Limb (tissue), 2 donors: ENCODE results near the gene HDAC4.

Source experiments
- DNase-seq, 2 donors: peaks; one replicate each; pipeline ENCODE4 v3.0.0-alpha.2; 2016; ENCODE audit errors: extremely low spot score in 2 of 2

The HDAC4 gene

GRCh38 chr2:239429473-239430350, 28.9 kb upstream of the HDAC4 start:
- no peak for DNase-seq

GRCh38 chr2:239425631-239426030, 24.8 kb upstream of the HDAC4 start:
- DNase-seq, result no peak

GRCh38 chr2:239424337-239425045, 23.7 kb upstream of the HDAC4 start:
- DNase-seq, result no peak

- DNase-seq, result no peak
Observed at GRCh38 chr2:239423551-239423950, 22.7 kb upstream of the HDAC4 start.

GRCh38 chr2:239421851-239422250, 21.0 kb upstream of the HDAC4 start:
- DNase-seq, result no peak

- no peak for DNase-seq
Observed at GRCh38 chr2:239420082-239420481, 19.3 kb upstream of the HDAC4 start.

GRCh38 chr2:239418918-239419317, 18.1 kb upstream of the HDAC4 start:
- no peak for DNase-seq

GRCh38 chr2:239412905-239413603, 12.2 kb upstream of the HDAC4 start:
- no peak for DNase-seq

- DNase-seq, result no peak
Observed at GRCh38 chr2:239411549-239412319, 10.9 kb upstream of the HDAC4 start.

GRCh38 chr2:239411117-239411516, 10.3 kb upstream of the HDAC4 start:
- no peak for DNase-seq

GRCh38 chr2:239409976-239410375, 9.2 kb upstream of the HDAC4 start:
- no peak for DNase-seq

- DNase-seq, result no peak
Observed at GRCh38 chr2:239407112-239407511, 6.3 kb upstream of the HDAC4 start.

- no peak for DNase-seq
Observed at GRCh38 chr2:239406316-239406995, 5.6 kb upstream of the HDAC4 start.

- no peak for DNase-seq
Observed at GRCh38 chr2:239405071-239405470, 4.3 kb upstream of the HDAC4 start.

- no peak for DNase-seq
Observed at GRCh38 chr2:239402666-239403065, 1.8 kb upstream of the HDAC4 start.

- DNase-seq, result peak in 1 of 2 donors; percentile 38
Observed at GRCh38 chr2:239401881-239402233, 1.0 kb upstream of the HDAC4 start.

GRCh38 chr2:239401067-239401880, 454 bp upstream of the HDAC4 start:
- peak; percentile 99 to 100 for DNase-seq

GRCh38 chr2:239399921-239400595, 762 bp downstream of the HDAC4 start:
- DNase-seq, result peak in 1 of 2 donors; percentile 66

- peak in 1 of 2 donors; percentile 69 for DNase-seq
Observed at GRCh38 chr2:239399433-239399920, 1.3 kb downstream of the HDAC4 start.
